Suprapubic skin (tissue), 4 donors: Measurements from ENCODE around the gene ESR2.

Experiments
- EP300 ChIP-seq: sonication (generic); formaldehyde crosslinking; IDR thresholded peaks from one replicate; pipeline ENCODE4 v1.6.1; 2017; ENCODE audit warnings: antibody characterized with exemption
- POLR2A ChIP-seq, 2 donors: fragments of 450-650 bp; IDR thresholded peaks; one replicate each; pipeline ENCODE4 v1.6.1; 2017; ENCODE audit warnings: antibody characterized with exemption in 2 of 2, mild to moderate bottlenecking in 2 of 2, moderate library complexity in 2 of 2
- POLR2AphosphoS5 ChIP-seq, 3 donors: sonication (generic); formaldehyde crosslinking; IDR thresholded peaks; one replicate each; pipeline ENCODE4 v1.6.1; 2017; ENCODE audit warnings: antibody characterized with exemption in 3 of 3
- TF ChIP-seq, protein P1 (sequence below), 2 donors: fragments of 200-600 bp in 1 of 2; fragments of 450-650 bp in 1 of 2; sonication (generic) in 1 of 2; IDR thresholded peaks; one replicate each; pipeline ENCODE4 v1.5.1; 2016 to 2019; ENCODE audit warnings: antibody characterized with exemption in 2 of 2, mild to moderate bottlenecking in 1 of 2, moderate library complexity in 1 of 2

GRCh38 chr14:64247195-64247594 is 47.0 kb downstream of the ESR2 start:
- TF ChIP-seq, protein P1, sequence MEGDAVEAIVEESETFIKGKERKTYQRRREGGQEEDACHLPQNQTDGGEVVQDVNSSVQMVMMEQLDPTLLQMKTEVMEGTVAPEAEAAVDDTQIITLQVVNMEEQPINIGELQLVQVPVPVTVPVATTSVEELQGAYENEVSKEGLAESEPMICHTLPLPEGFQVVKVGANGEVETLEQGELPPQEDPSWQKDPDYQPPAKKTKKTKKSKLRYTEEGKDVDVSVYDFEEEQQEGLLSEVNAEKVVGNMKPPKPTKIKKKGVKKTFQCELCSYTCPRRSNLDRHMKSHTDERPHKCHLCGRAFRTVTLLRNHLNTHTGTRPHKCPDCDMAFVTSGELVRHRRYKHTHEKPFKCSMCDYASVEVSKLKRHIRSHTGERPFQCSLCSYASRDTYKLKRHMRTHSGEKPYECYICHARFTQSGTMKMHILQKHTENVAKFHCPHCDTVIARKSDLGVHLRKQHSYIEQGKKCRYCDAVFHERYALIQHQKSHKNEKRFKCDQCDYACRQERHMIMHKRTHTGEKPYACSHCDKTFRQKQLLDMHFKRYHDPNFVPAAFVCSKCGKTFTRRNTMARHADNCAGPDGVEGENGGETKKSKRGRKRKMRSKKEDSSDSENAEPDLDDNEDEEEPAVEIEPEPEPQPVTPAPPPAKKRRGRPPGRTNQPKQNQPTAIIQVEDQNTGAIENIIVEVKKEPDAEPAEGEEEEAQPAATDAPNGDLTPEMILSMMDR (IDR thresholded peaks at IDR 0.05) = no peak
- no peak for TF ChIP-seq EP300
- TF ChIP-seq POLR2AphosphoS5 (IDR thresholded peaks at IDR 0.05) = no peak
- TF ChIP-seq POLR2A (IDR thresholded peaks at IDR 0.05) = no peak
